ENCODE data around the gene G6PC3.

DNA sequence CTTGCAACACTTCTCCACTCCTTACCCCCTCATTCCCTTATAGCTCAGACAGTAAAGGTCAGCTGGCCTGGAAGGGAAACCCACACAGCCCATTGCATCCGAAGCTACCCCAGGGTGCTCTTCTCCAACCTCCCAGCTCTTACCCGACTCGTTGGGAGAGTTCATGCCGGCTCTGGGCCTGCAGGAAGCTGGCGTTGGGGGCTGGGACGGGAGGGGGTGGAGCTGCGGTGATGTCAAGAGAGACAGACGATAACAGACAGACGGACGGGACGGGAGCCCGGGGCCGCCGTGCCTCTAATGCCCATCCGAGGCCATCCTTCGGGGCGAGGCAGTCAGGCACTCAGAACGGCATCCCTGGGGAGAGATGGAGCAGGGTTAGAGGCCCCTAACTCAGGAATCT, 46.8 kb downstream of the G6PC3 start:
- TF ChIP-seq, protein P1, sequence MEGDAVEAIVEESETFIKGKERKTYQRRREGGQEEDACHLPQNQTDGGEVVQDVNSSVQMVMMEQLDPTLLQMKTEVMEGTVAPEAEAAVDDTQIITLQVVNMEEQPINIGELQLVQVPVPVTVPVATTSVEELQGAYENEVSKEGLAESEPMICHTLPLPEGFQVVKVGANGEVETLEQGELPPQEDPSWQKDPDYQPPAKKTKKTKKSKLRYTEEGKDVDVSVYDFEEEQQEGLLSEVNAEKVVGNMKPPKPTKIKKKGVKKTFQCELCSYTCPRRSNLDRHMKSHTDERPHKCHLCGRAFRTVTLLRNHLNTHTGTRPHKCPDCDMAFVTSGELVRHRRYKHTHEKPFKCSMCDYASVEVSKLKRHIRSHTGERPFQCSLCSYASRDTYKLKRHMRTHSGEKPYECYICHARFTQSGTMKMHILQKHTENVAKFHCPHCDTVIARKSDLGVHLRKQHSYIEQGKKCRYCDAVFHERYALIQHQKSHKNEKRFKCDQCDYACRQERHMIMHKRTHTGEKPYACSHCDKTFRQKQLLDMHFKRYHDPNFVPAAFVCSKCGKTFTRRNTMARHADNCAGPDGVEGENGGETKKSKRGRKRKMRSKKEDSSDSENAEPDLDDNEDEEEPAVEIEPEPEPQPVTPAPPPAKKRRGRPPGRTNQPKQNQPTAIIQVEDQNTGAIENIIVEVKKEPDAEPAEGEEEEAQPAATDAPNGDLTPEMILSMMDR (IDR thresholded peaks at IDR 0.05; ENCODE audit: poor library complexity): no peak
- TF ChIP-seq EZH2 (IDR thresholded peaks at IDR 0.05; ENCODE audit: borderline replicate concordance): no peak
- no peak for TF ChIP-seq EZH2phosphoT487 (IDR thresholded peaks at IDR 0.05; ENCODE audit: low read depth, severe bottlenecking, unreplicated experiment)

All from hepatocyte (in vitro differentiated cells).